IMR-90 (cell line): ENCODE measurements around the gene STAT4. TPM values are rescaled to one million over a fixed set of nuclear protein-coding genes. Genes with fewer than 3 reads are reported as not detected.

ENCODE experiments used
- ATAC-seq: fragments of 200-7000 bp; cut with Tn5 transposase; 2 replicates; pipeline ENCODE4 v1.9.1; 2020; ENCODE audit warnings: low read depth, mild to moderate bottlenecking, moderate library complexity
- BruUV-seq: library from RNA; stranded (reverse); fragments of 400-500 nt; replicated peaks from 2 replicates; lab custom pipeline; 2021; lab: Mats Ljungman, UMichigan
- CTCF ChIA-PET: fragments of 300-600 bp; formaldehyde crosslinking; extraction: SDS; loops from one replicate; lab custom pipeline; 2021; ENCODE audit warnings: antibody characterized with exemption; lab: Yijun Ruan, JAX
- POLR2A ChIA-PET: fragments of 300-600 bp; sonication (Branson Sonifier 250); formaldehyde crosslinking; loops from one replicate; lab custom pipeline; 2022; ENCODE audit warnings: antibody characterized with exemption; ENCODE audit not compliant: unreplicated experiment; lab: Charles Lee
- DNase-seq: peaks from one replicate; pipeline ENCODE4 v3.0.0; 2013
- H2AFZ ChIP-seq: replicated peaks from 2 replicates; pipeline ENCODE3; 2013; ENCODE audit warnings: low read length, mild to moderate bottlenecking; ENCODE audit not compliant: poor library complexity
- H2AK5ac ChIP-seq: 2 replicates; pipeline ENCODE4 v1.6.1; 2013; ENCODE audit warnings: low read depth, low read length, inconsistent platforms
- H2AK9ac ChIP-seq: replicated peaks from 2 replicates; pipeline ENCODE3; 2013; ENCODE audit warnings: mild to moderate bottlenecking, low read depth, low read length, moderate library complexity; ENCODE audit not compliant: poor library complexity
- H2BK120ac ChIP-seq: 2 replicates; pipeline ENCODE4 v1.6.1; 2013; ENCODE audit warnings: low read depth, low read length, inconsistent platforms
- H2BK15ac ChIP-seq: 3 replicates; pipeline ENCODE4 v1.6.1; 2013; ENCODE audit warnings: low read depth, low read length, inconsistent platforms
- H2BK20ac ChIP-seq: 2 replicates; pipeline ENCODE4 v1.6.1; 2013; ENCODE audit warnings: low read depth, mild to moderate bottlenecking, inconsistent platforms, low read length, moderate library complexity
- H2BK5ac ChIP-seq: 2 replicates; pipeline ENCODE4 v1.6.1; 2013; ENCODE audit warnings: mild to moderate bottlenecking, low read depth, low read length, inconsistent platforms; ENCODE audit not compliant: poor library complexity, severe bottlenecking
- H3K14ac ChIP-seq: replicated peaks from 2 replicates; pipeline ENCODE4 v1.6.1; 2013; ENCODE audit warnings: low read depth, low read length, inconsistent platforms
- H3K18ac ChIP-seq: 2 replicates; pipeline ENCODE4 v1.6.1; 2013; ENCODE audit warnings: low read depth, low read length, control low read depth
- H3K23ac ChIP-seq: 2 replicates; pipeline ENCODE4 v1.6.1; 2013; ENCODE audit warnings: low read depth, low read length, inconsistent platforms
- H3K27ac ChIP-seq: 2 replicates; pipeline ENCODE4 v1.5.1; 2013; ENCODE audit warnings: mild to moderate bottlenecking, control low read depth, low read length; ENCODE audit not compliant: insufficient read depth
- H3K27me3 ChIP-seq: 2 replicates; pipeline ENCODE4 v1.6.1; 2013; ENCODE audit warnings: low read length; ENCODE audit not compliant: control insufficient read depth, insufficient read depth
- H3K36me3 ChIP-seq: 2 replicates; pipeline ENCODE4 v1.6.1; 2013; ENCODE audit warnings: low read length, mixed read lengths; ENCODE audit not compliant: control insufficient read depth, insufficient read depth
- H3K4ac ChIP-seq: 2 replicates; pipeline ENCODE4 v1.6.1; 2013; ENCODE audit warnings: low read depth, low read length, inconsistent platforms
- H3K4me1 ChIP-seq: 2 replicates; pipeline ENCODE4 v1.6.1; 2013; ENCODE audit warnings: low read length, mixed read lengths; ENCODE audit not compliant: control insufficient read depth, insufficient read depth
- H3K4me2 ChIP-seq: 2 replicates; pipeline ENCODE4 v1.6.1; 2013; ENCODE audit warnings: low read depth, mild to moderate bottlenecking, control low read depth, low read length, moderate library complexity
- H3K4me3 ChIP-seq: 2 replicates; pipeline ENCODE4 v1.5.1; 2013; ENCODE audit warnings: low read depth, mild to moderate bottlenecking, control low read depth, low read length, moderate library complexity; ENCODE audit not compliant: insufficient read depth
- H3K56ac ChIP-seq: 2 replicates; pipeline ENCODE4 v1.6.1; 2013; ENCODE audit warnings: low read length, inconsistent platforms; ENCODE audit not compliant: insufficient read depth; ENCODE audit errors: extremely low read depth
- H3K79me1 ChIP-seq, 2 experiments: 2 replicates each; pipeline ENCODE4 v1.6.1; 2013; ENCODE audit warnings: low read length in 2 of 2, inconsistent platforms in 1 of 2, low read depth in 1 of 2
- H3K9ac ChIP-seq: 2 replicates; pipeline ENCODE4 v1.6.1; 2013; ENCODE audit warnings: low read depth, low read length, control low read depth
- H3K9me1 ChIP-seq: 2 replicates; pipeline ENCODE4 v1.6.1; 2013; ENCODE audit warnings: low read length, inconsistent platforms; ENCODE audit not compliant: insufficient read depth
- H3K9me3 ChIP-seq: 2 replicates; pipeline ENCODE4 v1.6.1; 2013; ENCODE audit warnings: low read length; ENCODE audit not compliant: control insufficient read depth, insufficient read depth
- H4K20me1 ChIP-seq: 2 replicates; pipeline ENCODE4 v1.6.1; 2013; ENCODE audit warnings: low read length, inconsistent platforms; ENCODE audit not compliant: insufficient read depth
- H4K5ac ChIP-seq: 2 replicates; pipeline ENCODE4 v1.6.1; 2013; ENCODE audit warnings: mild to moderate bottlenecking, low read depth, low read length, control low read depth
- H4K8ac ChIP-seq, 2 experiments: 2 replicates each; pipeline ENCODE4 v1.6.1; 2013; ENCODE audit warnings: low read depth in 2 of 2, low read length in 2 of 2, control low read depth in 1 of 2, inconsistent platforms in 1 of 2
- H4K91ac ChIP-seq: 2 replicates; pipeline ENCODE4 v1.6.1; 2013; ENCODE audit warnings: low read depth, low read length, inconsistent platforms; ENCODE audit not compliant: insufficient read depth
- CEBPB ChIP-seq: IDR thresholded peaks from 2 replicates; pipeline ENCODE4 v1.6.1; 2012; ENCODE audit warnings: low read depth, low read length, improper control_type of control experiment
- CTCF ChIP-seq: conservative IDR thresholded peaks from 2 replicates; pipeline ENCODE4 v1.5.1; 2012; ENCODE audit warnings: mild to moderate bottlenecking, low read depth, low read length, improper control_type of control experiment
- MXI1 ChIP-seq: IDR thresholded peaks from 2 replicates; pipeline ENCODE4 v1.6.1; 2012; ENCODE audit warnings: low read depth, mild to moderate bottlenecking, low read length, moderate library complexity, borderline replicate concordance
- NFE2L2 ChIP-seq: fragments of 150-350 bp; IDR thresholded peaks from 2 replicates; pipeline ENCODE4 v1.6.1; 2016; ENCODE audit warnings: low read depth, mild to moderate bottlenecking, low read length
- POLR2A ChIP-seq: IDR thresholded peaks from 2 replicates; pipeline ENCODE4 v1.6.1; 2012; ENCODE audit warnings: mild to moderate bottlenecking, low read depth, low read length
- RAD21 ChIP-seq: IDR thresholded peaks from 2 replicates; pipeline ENCODE4 v1.6.1; 2012; ENCODE audit warnings: low read length, improper control_type of control experiment
- RCOR1 ChIP-seq: IDR thresholded peaks from 2 replicates; pipeline ENCODE4 v1.6.1; 2012; ENCODE audit warnings: mild to moderate bottlenecking, low read length, improper control_type of control experiment; ENCODE audit not compliant: insufficient replicate concordance
- RFX5 ChIP-seq: IDR thresholded peaks from 2 replicates; pipeline ENCODE4 v1.8.0; 2012; ENCODE audit warnings: low read depth, mild to moderate bottlenecking, low read length, moderate library complexity
- WGBS, 2 experiments: methylation state at CpG; one replicate each; pipeline versions ENCODE4 v1.1.5 to v1.1.7; 2013; ENCODE audit warnings: missing lambda C conversion rate in 2 of 2; ENCODE audit not compliant: insufficient read length in 1 of 2; ENCODE audit errors: extremely low coverage in 2 of 2; 5-methylcytosine and 5-hydroxymethylcytosine counted together
- dilution Hi-C: fragments of 300-500 bp; cut with HindIII; formaldehyde crosslinking; loops from one replicate; pipeline ENCODE4 v1.14.3; 2018; ENCODE audit warnings: low sequenced_read_pairs; ENCODE audit not compliant: unreplicated experiment
- in situ Hi-C: fragments of 300-500 bp; cut with MboI; formaldehyde crosslinking; loops from 3 replicates; pipeline ENCODE4 v1.14.3; 2019; ENCODE audit warnings: low sequenced_read_pairs, inconsistent platforms, mixed read lengths
- intact Hi-C: fragments of 100-400 bp; cut with micrococcal nuclease; formaldehyde crosslinking; loops from 2 replicates; pipeline ENCODE4 v1.10.0; 2022
- polyA plus RNA-seq, 3 experiments: library from polyadenylated mRNA; depleted of rRNA; stranded (reverse); fragments of >200 nt; gene quantifications; 2 replicates each; pipeline ENCODE4 v1.2.3, GENCODE V29; 2012; ENCODE audit warnings: low replicate concordance in 1 of 3
- total RNA-seq: library from RNA; depleted of rRNA; stranded (reverse); fragments of >200 nt; gene quantifications from 2 replicates; pipeline ENCODE4 v1.2.3, GENCODE V29; 2012

The STAT4 gene
- total and polyA plus RNA-seq, 2 of the 4 experiments (the other 2 are of a cell fraction): 0.36 to 0.48 TPM

- intact Hi-C loops (no loop called here), in situ Hi-C loops (no loop called here), dilution Hi-C loops (no loop called here)
- H3K56ac ChIP-seq: no peak overlapping the region
- peaks cover 10% of the 10 kb centered on the region for H3K4me1 ChIP-seq
- H4K91ac ChIP-seq: no peak overlapping the region
- no peak for ATAC-seq
- peaks cover 6 to 16% of the 10 kb centered on the region in 2 experiments; a peak in 3 of 4 replicates for H3K79me1 ChIP-seq
- no peak for TF ChIP-seq MXI1
- no peak for TF ChIP-seq CEBPB
- TF ChIP-seq RCOR1: no peak
- no peak for TF ChIP-seq RFX5
- TF ChIP-seq CTCF: no peak
- no peak for TF ChIP-seq RAD21
- TF ChIP-seq POLR2A: no peak
- TF ChIP-seq NFE2L2: no peak
- H3K9me1 ChIP-seq: peaks cover 10% of the 10 kb centered on the region
- no peaks in the 10 kb centered on the region for H4K20me1 ChIP-seq
- no peak overlapping the region for H3K14ac ChIP-seq
- no peak overlapping the region for H2BK120ac ChIP-seq
- H2BK20ac ChIP-seq: no peak overlapping the region
- H3K36me3 ChIP-seq: no peaks in the 10 kb centered on the region
- no peak overlapping the region; the same call in 1 of the 2 replicates for H2AK5ac ChIP-seq
- H3K9ac ChIP-seq: no peak overlapping the region
- no peaks in the 10 kb centered on the region for H3K9me3 ChIP-seq
- no peak overlapping the region for H3K4me3 ChIP-seq
- no peak overlapping the region for H2BK5ac ChIP-seq
- ChIA-PET CTCF (no interaction called here), POLR2A (no interaction called here)
- H3K4ac ChIP-seq: no peak overlapping the region
- no peak for DNase-seq
- no peak overlapping the region for H3K27ac ChIP-seq
- H3K18ac ChIP-seq: no peak overlapping the region
- H4K5ac ChIP-seq: no peak overlapping the region
- no peak overlapping the region for H3K23ac ChIP-seq
- no CpG with 5 or more reads among the region's 2 CpGs for WGBS, 2 experiments
- H2AK9ac ChIP-seq: no peak overlapping the region
- H3K27me3 ChIP-seq: no peaks in the 10 kb centered on the region
- H3K4me2 ChIP-seq: no peak overlapping the region
- no peak overlapping the region for H2AFZ ChIP-seq
- BruUV-seq: no TSS peak
- H2BK15ac ChIP-seq: peak overlapping the region; percentile 28; the same call in 1 of the 3 replicates
- H4K8ac ChIP-seq: no peak overlapping the region
Observed at GRCh38 chr2:191026377-191026776, 124.4 kb downstream of the STAT4 start.
